ENCODE measurements around the gene PPP1R18.

- no peak for TF ChIP-seq ARNT (IDR thresholded peaks at IDR 0.05)
- no peak for TF ChIP-seq TARDBP (IDR thresholded peaks at IDR 0.05)
- no peak for TF ChIP-seq SP1 (IDR thresholded peaks at IDR 0.05)
- TF ChIP-seq ZNF384 (IDR thresholded peaks at IDR 0.05) = no peak
- TF ChIP-seq NFRKB (IDR thresholded peaks at IDR 0.05) = no peak
- TF ChIP-seq FOXM1 (IDR thresholded peaks at IDR 0.05; ENCODE audit: borderline replicate concordance) = no peak
Observed at GRCh38 chr6:30670760-30671527, 15.5 kb downstream of the PPP1R18 start.

Data from HEK293T (cell line).